SK-N-DZ (cell line): ENCODE data around the gene OR1K1.

Source experiments
- DNase-seq: peaks from one replicate; pipeline ENCODE4 v3.0.0-alpha.2; 2015; ENCODE audit warnings: low spot score

The OR1K1 gene

GRCh38 chr9:122848256-122848943 lies 48.5 kb downstream of the OR1K1 start:
- DNase-seq, result no peak
